ENCODE data around the gene EGLN1. TPM values are rescaled to one million over a fixed set of nuclear protein-coding genes. Genes with fewer than 3 reads are reported as not detected.
"Not testable (repeated sequence)": the region's sequence is repeated elsewhere in the genome, so short reads cannot be mapped to it uniquely, and the experiment has no call there.

EGLN1 gene
- total RNA-seq, 2 experiments from 2014 or later, result 34.9 to 39.8 TPM

- no peaks in the 10 kb centered on the region for H3K36me3 Mint-ChIP-seq
- POLR2A ChIA-PET, result no interaction called here
- peaks cover 3% of the 10 kb centered on the region for H3K4me1 Mint-ChIP-seq
- H3K27ac Mint-ChIP-seq, result no peak overlapping the region
- peaks cover 10% of the 10 kb centered on the region for H3K27me3 Mint-ChIP-seq
- no peak overlapping the region for H3K4me3 Mint-ChIP-seq
- H3K9me3 Mint-ChIP-seq, result peaks cover 2% of the 10 kb centered on the region
- DNase-seq (no peak), ATAC-seq (ENCODE audit: low read depth) (no peak)
Observed at GRCh38 chr1:231432996-231433395, 10.9 kb upstream of the EGLN1 start.

- peaks cover 10% of the 10 kb centered on the region for H3K27me3 Mint-ChIP-seq
- H3K27ac Mint-ChIP-seq, result no peak overlapping the region
- peaks cover 3% of the 10 kb centered on the region for H3K4me1 Mint-ChIP-seq
- ATAC-seq (ENCODE audit: low read depth) (no peak), DNase-seq (no peak)
- no peaks in the 10 kb centered on the region for H3K36me3 Mint-ChIP-seq
- H3K4me3 Mint-ChIP-seq, result no peak overlapping the region
- POLR2A ChIA-PET, result no interaction called here
- peaks cover 2% of the 10 kb centered on the region for H3K9me3 Mint-ChIP-seq
Observed at GRCh38 chr1:231431665-231432415, 9.8 kb upstream of the EGLN1 start.

GRCh38 chr1:231430678-231431352, 8.7 kb upstream of the EGLN1 start:
- DNase-seq; ATAC-seq (ENCODE audit: low read depth); H3K36me3 Mint-ChIP-seq; H3K4me1 Mint-ChIP-seq; H3K9me3 Mint-ChIP-seq; H3K4me3 Mint-ChIP-seq; H3K27ac Mint-ChIP-seq; POLR2A ChIA-PET; H3K27me3 Mint-ChIP-seq: not testable (repeated sequence)

GRCh38 chr1:231428377-231428776, 6.3 kb upstream of the EGLN1 start:
- H3K27ac Mint-ChIP-seq, result no peak overlapping the region
- no peaks in the 10 kb centered on the region for H3K36me3 Mint-ChIP-seq
- H3K9me3 Mint-ChIP-seq, result peaks cover 2% of the 10 kb centered on the region
- peaks cover 5% of the 10 kb centered on the region for H3K4me1 Mint-ChIP-seq
- ATAC-seq (ENCODE audit: low read depth) (no peak), DNase-seq (no peak)
- H3K27me3 Mint-ChIP-seq, result peaks cover 11% of the 10 kb centered on the region
- POLR2A ChIA-PET, result interaction anchor here (0.7 kb wide), 1 partner anchor 83 kb away, joined by 4 read pairs; no protein-coding TSS in a partner anchor
- no peak overlapping the region for H3K4me3 Mint-ChIP-seq

- POLR2A ChIA-PET, result no interaction called here
- no peaks in the 10 kb centered on the region for H3K9me3 Mint-ChIP-seq
- peaks cover 10% of the 10 kb centered on the region for H3K27me3 Mint-ChIP-seq
- no peak overlapping the region for H3K27ac Mint-ChIP-seq
- ATAC-seq (ENCODE audit: low read depth), result no peak
- H3K4me3 Mint-ChIP-seq, result no peak overlapping the region
- H3K36me3 Mint-ChIP-seq, result peaks cover 1% of the 10 kb centered on the region
- no peak for DNase-seq
- peaks cover 6% of the 10 kb centered on the region for H3K4me1 Mint-ChIP-seq
Observed at GRCh38 chr1:231424950-231425805, 3.1 kb upstream of the EGLN1 start.

- Mint-ChIP-seq H3K4me1 (peaks cover 18% of the 10 kb centered on the region), H3K9me3 (no peaks in the 10 kb centered on the region), H3K27me3 (peaks cover 10% of the 10 kb centered on the region), H3K27ac (no peak overlapping the region), H3K4me3 (no peak overlapping the region), H3K36me3 (peaks cover 12% of the 10 kb centered on the region)
- ATAC-seq (ENCODE audit: low read depth) (no peak), DNase-seq (no peak)
- POLR2A ChIA-PET, result no interaction called here
Observed at GRCh38 chr1:231423648-231424047, 1.6 kb upstream of the EGLN1 start.

GRCh38 chr1:231422798-231423309, 767 bp upstream of the EGLN1 start:
- peaks cover 19% of the 10 kb centered on the region for H3K36me3 Mint-ChIP-seq
- DNase-seq (no peak), ATAC-seq (ENCODE audit: low read depth) (no peak)
- H3K27me3 Mint-ChIP-seq, result peaks cover 10% of the 10 kb centered on the region
- H3K9me3 Mint-ChIP-seq, result no peaks in the 10 kb centered on the region
- POLR2A ChIA-PET, result no interaction called here
- peak overlapping the region; percentile 89 for H3K4me3 Mint-ChIP-seq
- H3K4me1 Mint-ChIP-seq, result peaks cover 26% of the 10 kb centered on the region
- peak overlapping the region; percentile 90 for H3K27ac Mint-ChIP-seq

GRCh38 chr1:231421546-231421970, 529 bp downstream of the EGLN1 start:
- Mint-ChIP-seq H3K4me3 (peak overlapping the region; percentile 68), H3K4me1 (peaks cover 36% of the 10 kb centered on the region), H3K36me3 (peaks cover 27% of the 10 kb centered on the region), H3K27me3 (peaks cover 10% of the 10 kb centered on the region), H3K27ac (peak overlapping the region; percentile 62), H3K9me3 (no peaks in the 10 kb centered on the region)
- peak; percentile 37 for ATAC-seq (ENCODE audit: low read depth)
- POLR2A ChIA-PET, result interaction anchor here (0.8 to 2.5 kb wide), 7 partner anchors 9 to 180 kb away, joined by 3 to 11 read pairs (median 4); partner anchors contain the start of genes EXOC8, GNPAT, SPRTN and TSNAX
- no peak for DNase-seq

GRCh38 chr1:231420959-231421545, 1.0 kb downstream of the EGLN1 start:
- DNase-seq (peak; percentile 61), ATAC-seq (ENCODE audit: low read depth) (peak; percentile 5)
- POLR2A ChIA-PET, result interaction anchor here (0.7 to 2.5 kb wide), 8 partner anchors 11 to 180 kb away, joined by 3 to 11 read pairs (median 4); partner anchors contain the start of genes EXOC8, GNPAT, SPRTN and TSNAX
- Mint-ChIP-seq H3K4me1 (peaks cover 39% of the 10 kb centered on the region), H3K9me3 (no peaks in the 10 kb centered on the region), H3K27ac (peak overlapping the region; percentile 76), H3K4me3 (peak overlapping the region; percentile 93), H3K27me3 (peaks cover 10% of the 10 kb centered on the region), H3K36me3 (peaks cover 29% of the 10 kb centered on the region)

GRCh38 chr1:231420299-231420958, 1.7 kb downstream of the EGLN1 start:
- POLR2A ChIA-PET, result interaction anchor here (0.7 to 2.5 kb wide), 5 partner anchors 10 to 179 kb away, joined by 3 to 11 read pairs (median 4); partner anchors contain the start of genes EXOC8, GNPAT and SPRTN
- Mint-ChIP-seq H3K9me3 (no peaks in the 10 kb centered on the region), H3K27ac (peak overlapping the region; percentile 76), H3K4me3 (peak overlapping the region; percentile 93), H3K36me3 (peaks cover 31% of the 10 kb centered on the region), H3K4me1 (peaks cover 40% of the 10 kb centered on the region), H3K27me3 (peaks cover 8% of the 10 kb centered on the region)
- DNase-seq (no peak), ATAC-seq (ENCODE audit: low read depth) (no peak)

GRCh38 chr1:231419738-231420298, 2.3 kb downstream of the EGLN1 start:
- Mint-ChIP-seq H3K27ac (peak overlapping the region; percentile 76), H3K4me3 (peak overlapping the region; percentile 93), H3K4me1 (peaks cover 43% of the 10 kb centered on the region), H3K9me3 (no peaks in the 10 kb centered on the region), H3K27me3 (peaks cover 5% of the 10 kb centered on the region), H3K36me3 (peaks cover 34% of the 10 kb centered on the region)
- DNase-seq, result no peak
- no peak for ATAC-seq (ENCODE audit: low read depth)
- POLR2A ChIA-PET, result interaction anchor here (2.2 to 2.5 kb wide), 2 partner anchors 82 to 178 kb away, joined by 9 to 11 read pairs; partner anchors contain the start of genes EXOC8, GNPAT and SPRTN

GRCh38 chr1:231419147-231419546, 2.9 kb downstream of the EGLN1 start:
- Mint-ChIP-seq H3K9me3 (no peaks in the 10 kb centered on the region), H3K4me1 (peaks cover 47% of the 10 kb centered on the region), H3K36me3 (peaks cover 37% of the 10 kb centered on the region), H3K4me3 (peak overlapping the region; percentile 93), H3K27me3 (peaks cover 5% of the 10 kb centered on the region), H3K27ac (no peak overlapping the region)
- no peak for DNase-seq
- POLR2A ChIA-PET, result no interaction called here
- ATAC-seq (ENCODE audit: low read depth), result no peak
